GM23338 (cell line): ENCODE data around the gene ALDH1B1.
A peak's percentile ranks its signal among the peaks of the same experiment; 100 is the strongest.

Experiments used
- EZH2 ChIP-seq: fragments of 200-600 bp; sonication (generic); IDR thresholded peaks from one replicate; pipeline ENCODE4 v1.8.0; 2017; ENCODE audit warnings: antibody characterized with exemption, mild to moderate bottlenecking, low read depth; ENCODE audit not compliant: unreplicated experiment
- EZH2phosphoT487 ChIP-seq: fragments of 200-600 bp; sonication (generic); IDR thresholded peaks from one replicate; pipeline ENCODE4 v1.8.1; 2018; ENCODE audit warnings: antibody characterized with exemption; ENCODE audit not compliant: unreplicated experiment
- JUNB ChIP-seq: IDR thresholded peaks from one replicate; pipeline ENCODE4 v1.6.1; 2016; ENCODE audit warnings: antibody characterized with exemption; ENCODE audit not compliant: unreplicated experiment
- POLR2AphosphoS5 ChIP-seq: IDR thresholded peaks from 2 replicates; pipeline ENCODE4 v1.6.1; 2016; ENCODE audit warnings: antibody characterized with exemption, low read depth
- TF ChIP-seq, protein P1 (sequence below), 2 experiments: fragments of 200-600 bp in 1 of 2; sonication (generic) in 1 of 2; conservative IDR thresholded peaks; 2 replicates each; pipeline versions ENCODE4 v1.5.1 to v1.6.1; 2016 to 2017; ENCODE audit warnings: antibody characterized with exemption in 2 of 2, low read depth in 2 of 2, mild to moderate bottlenecking in 2 of 2, moderate library complexity in 1 of 2
- TF ChIP-seq, protein P2 (sequence below): IDR thresholded peaks from one replicate; pipeline ENCODE4 v1.6.1; 2018; ENCODE audit warnings: antibody characterized with exemption; ENCODE audit not compliant: unreplicated experiment

DNA sequence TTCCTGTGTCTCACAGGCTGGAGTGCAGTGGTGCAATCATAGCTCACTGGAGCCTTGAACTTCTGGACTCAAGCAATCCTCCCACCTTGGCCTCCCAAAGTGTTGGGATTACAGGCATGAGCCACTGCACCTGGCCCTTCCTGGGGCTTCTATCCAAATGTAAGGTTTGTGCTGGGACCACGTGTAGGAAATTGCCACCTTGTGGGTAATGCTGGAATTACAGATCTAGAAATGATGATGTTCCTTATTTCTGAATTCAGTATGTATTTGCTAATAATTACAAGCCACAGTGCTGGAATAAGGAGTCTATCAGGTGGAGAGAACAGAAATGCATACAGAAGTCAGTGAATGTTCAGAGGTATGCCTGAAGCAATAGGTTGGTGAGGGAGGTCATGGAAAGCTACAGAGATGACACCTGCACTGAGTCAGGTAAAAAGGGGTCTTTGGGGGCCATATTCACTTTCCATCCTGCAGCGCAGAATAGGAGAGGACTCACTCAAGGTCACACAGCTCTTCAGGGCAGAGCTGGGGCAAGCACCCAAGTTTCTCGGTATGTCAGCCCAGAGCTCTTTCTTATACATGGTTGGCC is 40.5 kb downstream of the ALDH1B1 start:
- TF ChIP-seq, protein P1, sequence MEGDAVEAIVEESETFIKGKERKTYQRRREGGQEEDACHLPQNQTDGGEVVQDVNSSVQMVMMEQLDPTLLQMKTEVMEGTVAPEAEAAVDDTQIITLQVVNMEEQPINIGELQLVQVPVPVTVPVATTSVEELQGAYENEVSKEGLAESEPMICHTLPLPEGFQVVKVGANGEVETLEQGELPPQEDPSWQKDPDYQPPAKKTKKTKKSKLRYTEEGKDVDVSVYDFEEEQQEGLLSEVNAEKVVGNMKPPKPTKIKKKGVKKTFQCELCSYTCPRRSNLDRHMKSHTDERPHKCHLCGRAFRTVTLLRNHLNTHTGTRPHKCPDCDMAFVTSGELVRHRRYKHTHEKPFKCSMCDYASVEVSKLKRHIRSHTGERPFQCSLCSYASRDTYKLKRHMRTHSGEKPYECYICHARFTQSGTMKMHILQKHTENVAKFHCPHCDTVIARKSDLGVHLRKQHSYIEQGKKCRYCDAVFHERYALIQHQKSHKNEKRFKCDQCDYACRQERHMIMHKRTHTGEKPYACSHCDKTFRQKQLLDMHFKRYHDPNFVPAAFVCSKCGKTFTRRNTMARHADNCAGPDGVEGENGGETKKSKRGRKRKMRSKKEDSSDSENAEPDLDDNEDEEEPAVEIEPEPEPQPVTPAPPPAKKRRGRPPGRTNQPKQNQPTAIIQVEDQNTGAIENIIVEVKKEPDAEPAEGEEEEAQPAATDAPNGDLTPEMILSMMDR (conservative IDR thresholded peaks at IDR 0.05; ENCODE audit: low read depth in 2 of 2), result peak; percentile 61 to 68
- no peak for TF ChIP-seq EZH2phosphoT487
- TF ChIP-seq EZH2, result no peak
- no peak for TF ChIP-seq POLR2AphosphoS5
- TF ChIP-seq, protein P2, sequence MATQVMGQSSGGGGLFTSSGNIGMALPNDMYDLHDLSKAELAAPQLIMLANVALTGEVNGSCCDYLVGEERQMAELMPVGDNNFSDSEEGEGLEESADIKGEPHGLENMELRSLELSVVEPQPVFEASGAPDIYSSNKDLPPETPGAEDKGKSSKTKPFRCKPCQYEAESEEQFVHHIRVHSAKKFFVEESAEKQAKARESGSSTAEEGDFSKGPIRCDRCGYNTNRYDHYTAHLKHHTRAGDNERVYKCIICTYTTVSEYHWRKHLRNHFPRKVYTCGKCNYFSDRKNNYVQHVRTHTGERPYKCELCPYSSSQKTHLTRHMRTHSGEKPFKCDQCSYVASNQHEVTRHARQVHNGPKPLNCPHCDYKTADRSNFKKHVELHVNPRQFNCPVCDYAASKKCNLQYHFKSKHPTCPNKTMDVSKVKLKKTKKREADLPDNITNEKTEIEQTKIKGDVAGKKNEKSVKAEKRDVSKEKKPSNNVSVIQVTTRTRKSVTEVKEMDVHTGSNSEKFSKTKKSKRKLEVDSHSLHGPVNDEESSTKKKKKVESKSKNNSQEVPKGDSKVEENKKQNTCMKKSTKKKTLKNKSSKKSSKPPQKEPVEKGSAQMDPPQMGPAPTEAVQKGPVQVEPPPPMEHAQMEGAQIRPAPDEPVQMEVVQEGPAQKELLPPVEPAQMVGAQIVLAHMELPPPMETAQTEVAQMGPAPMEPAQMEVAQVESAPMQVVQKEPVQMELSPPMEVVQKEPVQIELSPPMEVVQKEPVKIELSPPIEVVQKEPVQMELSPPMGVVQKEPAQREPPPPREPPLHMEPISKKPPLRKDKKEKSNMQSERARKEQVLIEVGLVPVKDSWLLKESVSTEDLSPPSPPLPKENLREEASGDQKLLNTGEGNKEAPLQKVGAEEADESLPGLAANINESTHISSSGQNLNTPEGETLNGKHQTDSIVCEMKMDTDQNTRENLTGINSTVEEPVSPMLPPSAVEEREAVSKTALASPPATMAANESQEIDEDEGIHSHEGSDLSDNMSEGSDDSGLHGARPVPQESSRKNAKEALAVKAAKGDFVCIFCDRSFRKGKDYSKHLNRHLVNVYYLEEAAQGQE, result no peak
- no peak for TF ChIP-seq JUNB
